GM12878 (cell line): ENCODE data around the gene CSMD2.

Source experiments
- ATF7 ChIP-seq: fragments of 450-650 bp; IDR thresholded peaks from 2 replicates; pipeline ENCODE4 v1.6.1; 2016; ENCODE audit warnings: low read depth, mild to moderate bottlenecking
- CBX5 ChIP-seq: sonication (generic); IDR thresholded peaks from 2 replicates; pipeline ENCODE4 v1.6.1; 2016; ENCODE audit warnings: low read depth, moderate library complexity, mild to moderate bottlenecking, inconsistent platforms
- CHD1 ChIP-seq: IDR thresholded peaks from 2 replicates; pipeline ENCODE4 v1.6.1; 2012; ENCODE audit warnings: low read depth, low read length, improper control_type of control experiment
- EP300 ChIP-seq, 2 experiments: fragments of 150-350 bp in 1 of 2; IDR thresholded peaks; 2 replicates each; pipeline ENCODE4 v1.6.1; 2011 to 2012; ENCODE audit warnings: low read depth in 2 of 2, low read length in 2 of 2, borderline replicate concordance in 1 of 2, improper control_type of control experiment in 1 of 2, inconsistent platforms in 1 of 2; ENCODE audit not compliant: control insufficient read depth in 1 of 2
- KDM1A ChIP-seq: fragments of 200-600 bp; sonication (generic); IDR thresholded peaks from 2 replicates; pipeline ENCODE4 v1.6.1; 2016; ENCODE audit warnings: borderline replicate concordance
- TF ChIP-seq, protein P1 (sequence below): fragments of 450-650 bp; IDR thresholded peaks from 2 replicates; pipeline ENCODE4 v1.6.1; 2017; ENCODE audit warnings: antibody characterized with exemption, mild to moderate bottlenecking, moderate library complexity
- TF ChIP-seq, protein P2 (sequence below): IDR thresholded peaks from 2 replicates; pipeline ENCODE4 v1.6.1; 2012; ENCODE audit warnings: low read depth, low read length, improper control_type of control experiment
- TF ChIP-seq, protein P3 (sequence below): IDR thresholded peaks from 2 replicates; pipeline ENCODE4 v1.6.1; 2011; ENCODE audit warnings: borderline replicate concordance, low read depth, mild to moderate bottlenecking, moderate library complexity, low read length; ENCODE audit not compliant: insufficient read depth, poor library complexity, severe bottlenecking
- TF ChIP-seq, protein P4 (sequence below): fragments of 450-650 bp; formaldehyde crosslinking; IDR thresholded peaks from 2 replicates; pipeline ENCODE4 v1.4.0; 2020; ENCODE audit warnings: mild to moderate bottlenecking, moderate library complexity

DNA sequence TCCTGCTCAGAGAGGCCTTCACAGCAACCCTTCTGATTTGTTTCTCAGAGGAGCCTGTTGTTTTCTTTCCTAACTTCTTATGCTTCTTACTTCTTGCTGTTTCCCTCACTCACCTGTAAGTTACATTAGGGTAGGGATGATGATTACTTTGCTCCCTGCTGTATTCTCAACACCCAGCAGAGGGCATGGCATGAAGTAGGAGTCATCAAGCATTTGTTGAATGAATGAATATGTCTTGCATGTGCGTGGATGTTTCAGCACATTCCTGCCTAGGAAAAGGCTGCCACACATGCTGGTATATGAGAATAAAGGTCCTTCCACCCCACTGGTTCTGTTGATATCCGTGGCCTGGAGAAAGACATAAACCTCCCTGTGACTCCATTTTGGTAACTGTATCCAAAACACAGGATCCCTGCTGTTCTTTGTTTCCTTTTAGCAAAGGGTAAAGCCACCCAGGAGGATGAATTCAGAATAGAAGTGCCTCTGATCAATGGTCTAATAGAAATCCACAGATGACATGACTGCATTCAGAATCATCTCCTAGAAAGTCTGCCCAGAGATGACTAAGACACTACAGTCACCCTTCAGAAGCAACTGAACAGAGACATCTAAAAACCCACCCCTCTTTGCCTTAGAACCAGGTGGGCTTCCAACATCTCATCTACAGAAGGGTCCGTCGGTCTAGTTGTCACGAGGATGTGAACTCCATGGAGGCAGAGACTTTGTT, 523.8 kb downstream of the CSMD2 start:
- TF ChIP-seq CBX5 (no peak), KDM1A (no peak), ATF7 (no peak), EP300 (IDR thresholded peaks at IDR 0.05; ENCODE audit: borderline replicate concordance in 1 of 2, control insufficient read depth in 1 of 2, low read depth in 2 of 2, low read length in 2 of 2) (no peak), CHD1 (no peak)
- TF ChIP-seq, protein P1, sequence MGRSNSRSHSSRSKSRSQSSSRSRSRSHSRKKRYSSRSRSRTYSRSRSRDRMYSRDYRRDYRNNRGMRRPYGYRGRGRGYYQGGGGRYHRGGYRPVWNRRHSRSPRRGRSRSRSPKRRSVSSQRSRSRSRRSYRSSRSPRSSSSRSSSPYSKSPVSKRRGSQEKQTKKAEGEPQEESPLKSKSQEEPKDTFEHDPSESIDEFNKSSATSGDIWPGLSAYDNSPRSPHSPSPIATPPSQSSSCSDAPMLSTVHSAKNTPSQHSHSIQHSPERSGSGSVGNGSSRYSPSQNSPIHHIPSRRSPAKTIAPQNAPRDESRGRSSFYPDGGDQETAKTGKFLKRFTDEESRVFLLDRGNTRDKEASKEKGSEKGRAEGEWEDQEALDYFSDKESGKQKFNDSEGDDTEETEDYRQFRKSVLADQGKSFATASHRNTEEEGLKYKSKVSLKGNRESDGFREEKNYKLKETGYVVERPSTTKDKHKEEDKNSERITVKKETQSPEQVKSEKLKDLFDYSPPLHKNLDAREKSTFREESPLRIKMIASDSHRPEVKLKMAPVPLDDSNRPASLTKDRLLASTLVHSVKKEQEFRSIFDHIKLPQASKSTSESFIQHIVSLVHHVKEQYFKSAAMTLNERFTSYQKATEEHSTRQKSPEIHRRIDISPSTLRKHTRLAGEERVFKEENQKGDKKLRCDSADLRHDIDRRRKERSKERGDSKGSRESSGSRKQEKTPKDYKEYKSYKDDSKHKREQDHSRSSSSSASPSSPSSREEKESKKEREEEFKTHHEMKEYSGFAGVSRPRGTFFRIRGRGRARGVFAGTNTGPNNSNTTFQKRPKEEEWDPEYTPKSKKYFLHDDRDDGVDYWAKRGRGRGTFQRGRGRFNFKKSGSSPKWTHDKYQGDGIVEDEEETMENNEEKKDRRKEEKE = no peak
- TF ChIP-seq, protein P2, sequence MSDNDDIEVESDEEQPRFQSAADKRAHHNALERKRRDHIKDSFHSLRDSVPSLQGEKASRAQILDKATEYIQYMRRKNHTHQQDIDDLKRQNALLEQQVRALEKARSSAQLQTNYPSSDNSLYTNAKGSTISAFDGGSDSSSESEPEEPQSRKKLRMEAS = no peak
- TF ChIP-seq, protein P3, sequence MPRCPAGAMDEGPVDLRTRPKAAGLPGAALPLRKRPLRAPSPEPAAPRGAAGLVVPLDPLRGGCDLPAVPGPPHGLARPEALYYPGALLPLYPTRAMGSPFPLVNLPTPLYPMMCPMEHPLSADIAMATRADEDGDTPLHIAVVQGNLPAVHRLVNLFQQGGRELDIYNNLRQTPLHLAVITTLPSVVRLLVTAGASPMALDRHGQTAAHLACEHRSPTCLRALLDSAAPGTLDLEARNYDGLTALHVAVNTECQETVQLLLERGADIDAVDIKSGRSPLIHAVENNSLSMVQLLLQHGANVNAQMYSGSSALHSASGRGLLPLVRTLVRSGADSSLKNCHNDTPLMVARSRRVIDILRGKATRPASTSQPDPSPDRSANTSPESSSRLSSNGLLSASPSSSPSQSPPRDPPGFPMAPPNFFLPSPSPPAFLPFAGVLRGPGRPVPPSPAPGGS = no peak
- TF ChIP-seq, protein P4, sequence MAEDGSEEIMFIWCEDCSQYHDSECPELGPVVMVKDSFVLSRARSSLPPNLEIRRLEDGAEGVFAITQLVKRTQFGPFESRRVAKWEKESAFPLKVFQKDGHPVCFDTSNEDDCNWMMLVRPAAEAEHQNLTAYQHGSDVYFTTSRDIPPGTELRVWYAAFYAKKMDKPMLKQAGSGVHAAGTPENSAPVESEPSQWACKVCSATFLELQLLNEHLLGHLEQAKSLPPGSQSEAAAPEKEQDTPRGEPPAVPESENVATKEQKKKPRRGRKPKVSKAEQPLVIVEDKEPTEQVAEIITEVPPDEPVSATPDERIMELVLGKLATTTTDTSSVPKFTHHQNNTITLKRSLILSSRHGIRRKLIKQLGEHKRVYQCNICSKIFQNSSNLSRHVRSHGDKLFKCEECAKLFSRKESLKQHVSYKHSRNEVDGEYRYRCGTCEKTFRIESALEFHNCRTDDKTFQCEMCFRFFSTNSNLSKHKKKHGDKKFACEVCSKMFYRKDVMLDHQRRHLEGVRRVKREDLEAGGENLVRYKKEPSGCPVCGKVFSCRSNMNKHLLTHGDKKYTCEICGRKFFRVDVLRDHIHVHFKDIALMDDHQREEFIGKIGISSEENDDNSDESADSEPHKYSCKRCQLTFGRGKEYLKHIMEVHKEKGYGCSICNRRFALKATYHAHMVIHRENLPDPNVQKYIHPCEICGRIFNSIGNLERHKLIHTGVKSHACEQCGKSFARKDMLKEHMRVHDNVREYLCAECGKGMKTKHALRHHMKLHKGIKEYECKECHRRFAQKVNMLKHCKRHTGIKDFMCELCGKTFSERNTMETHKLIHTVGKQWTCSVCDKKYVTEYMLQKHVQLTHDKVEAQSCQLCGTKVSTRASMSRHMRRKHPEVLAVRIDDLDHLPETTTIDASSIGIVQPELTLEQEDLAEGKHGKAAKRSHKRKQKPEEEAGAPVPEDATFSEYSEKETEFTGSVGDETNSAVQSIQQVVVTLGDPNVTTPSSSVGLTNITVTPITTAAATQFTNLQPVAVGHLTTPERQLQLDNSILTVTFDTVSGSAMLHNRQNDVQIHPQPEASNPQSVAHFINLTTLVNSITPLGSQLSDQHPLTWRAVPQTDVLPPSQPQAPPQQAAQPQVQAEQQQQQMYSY (CRISPR knock-in tag) = no peak
